ENCODE results near the gene RAB13. TPM values are rescaled to one million over a fixed set of nuclear protein-coding genes. Genes with fewer than 3 reads are reported as not detected.
A peak's percentile ranks its signal among the peaks of the same experiment; 100 is the strongest.

The RAB13 gene
- total RNA-seq, 1 experiment from 2014 or later = 122 TPM

GRCh38 chr1:153963850-153964331 is 22.2 kb downstream of the RAB13 start:
- no peak overlapping the region for H2AFZ ChIP-seq (ENCODE audit: low read length)

More at GRCh38 chr1:153963850-153964331, 22.2 kb downstream of the RAB13 start:
- H2BK5ac ChIP-seq (ENCODE audit: insufficient read length, low read length) = peak overlapping the region; percentile 60
- no peak overlapping the region for H4K8ac ChIP-seq (replicated peaks; ENCODE audit: insufficient read length, low read depth, low read length)
- H3K27ac Mint-ChIP-seq = peak overlapping the region; percentile 98 to 99 (median 99)
- no peak overlapping the region for H2BK120ac ChIP-seq (ENCODE audit: low read depth, low read length, poor library complexity, severe bottlenecking)
- H4K91ac ChIP-seq (ENCODE audit: insufficient read length, low read depth, low read length) = peak overlapping the region; percentile 31
- DNase-seq = peak; percentile 87
- H3K79me1 ChIP-seq (ENCODE audit: insufficient read depth, low read depth, low read length, poor library complexity, severe bottlenecking) = peaks cover 8% of the 10 kb centered on the region
- H3K56ac ChIP-seq (ENCODE audit: insufficient read length, low read depth, low read length) = no peak overlapping the region
- H3K4me1 Mint-ChIP-seq = peaks cover 50 to 67% of the 10 kb centered on the region in 2 experiments
- peak overlapping the region; percentile 96 for H3K4me2 ChIP-seq (ENCODE audit: insufficient read depth, insufficient read length, low read length)
- H3K4ac ChIP-seq (ENCODE audit: low read depth, low read length) = no peak overlapping the region; the same call in 1 of the 2 replicates
- peak overlapping the region; percentile 81 for H3K9ac ChIP-seq (ENCODE audit: extremely low read depth, insufficient read length, low read length)
- no peaks in the 10 kb centered on the region for H3K27me3 ChIP-seq (ENCODE audit: insufficient read depth, low read length)
- no peaks in the 10 kb centered on the region for H3K4me1 ChIP-seq (ENCODE audit: insufficient read depth, low read length)
- H3K4me3 Mint-ChIP-seq = peak overlapping the region; percentile 89 to 94
- WGBS (ENCODE audit: extremely low coverage, insufficient read length, low lambda C conversion rate) = no CpG with 5 or more reads among the region's 22 CpGs
- H3K23ac ChIP-seq (ENCODE audit: insufficient read length, low read depth, low read length) = no peak overlapping the region
- peak overlapping the region; percentile 74 for H3K18ac ChIP-seq (ENCODE audit: insufficient read length, low read depth, low read length)
- H3K36me3 Mint-ChIP-seq (ENCODE audit: insufficient read depth in 1 of 3, low read depth in 3 of 3) = peaks cover 31 to 40% (median 36%) of the 10 kb centered on the region in 3 experiments
- no peak overlapping the region for H3T11ph ChIP-seq (ENCODE audit: low read length)
- no peak overlapping the region for H2BK12ac ChIP-seq (ENCODE audit: insufficient read length, low read depth, low read length)
- no peak overlapping the region for H2BK15ac ChIP-seq (ENCODE audit: low read depth, low read length)
- peaks cover 29% of the 10 kb centered on the region for H3K23me2 ChIP-seq (ENCODE audit: insufficient read length, low read depth, low read length, poor library complexity, severe bottlenecking)
- peaks cover 0 to 4% of the 10 kb centered on the region in 2 experiments; a peak in 2 of 5 replicates for H3K9me3 Mint-ChIP-seq
- peak overlapping the region; percentile 73 for H4K5ac ChIP-seq (ENCODE audit: insufficient read length, low read depth, low read length)
- H4K20me1 ChIP-seq (ENCODE audit: control insufficient read depth, insufficient read depth, insufficient read length) = no peaks in the 10 kb centered on the region
- no peaks in the 10 kb centered on the region for H3K9me3 ChIP-seq (ENCODE audit: control insufficient read depth, low read depth, low read length)
- no peak for TF ChIP-seq CTCF (conservative IDR thresholded peaks at IDR 0.05)
- peak overlapping the region; percentile 97 for H3K27ac ChIP-seq (ENCODE audit: insufficient read length, low read depth, low read length)
- no peak overlapping the region for H2AK5ac ChIP-seq (ENCODE audit: insufficient read length, low read length)
- peak overlapping the region; percentile 54; the same call in 1 of the 2 replicates for H3K14ac ChIP-seq (ENCODE audit: insufficient read depth, low read length)
- no peak overlapping the region for H2BK20ac ChIP-seq (ENCODE audit: low read depth, low read length, poor library complexity, severe bottlenecking)
- H3K79me2 ChIP-seq (ENCODE audit: insufficient read depth, low read length) = peaks cover 17% of the 10 kb centered on the region; the same call in 1 of the 2 replicates
- no peaks in the 10 kb centered on the region for H3K27me3 Mint-ChIP-seq (ENCODE audit: low read depth)

Measured in H9 (cell line).